Stimulated activated CD8-positive, alpha-beta memory T cell treated with anti-CD3 and anti-CD28 coated beads, Interleukin-12 subunit alpha, Interleukin-12 subunit beta, amount 100 ng/mL, for 1 hour (primary cell): Measurements from ENCODE around the gene TMEM115.
A peak's percentile ranks its signal among the peaks of the same experiment; 100 is the strongest.

Experiments
- DNase-seq: peaks from one replicate; pipeline ENCODE4 v3.0.0-alpha.2; 2020; ENCODE audit warnings: low read depth

TMEM115 gene, protein sequence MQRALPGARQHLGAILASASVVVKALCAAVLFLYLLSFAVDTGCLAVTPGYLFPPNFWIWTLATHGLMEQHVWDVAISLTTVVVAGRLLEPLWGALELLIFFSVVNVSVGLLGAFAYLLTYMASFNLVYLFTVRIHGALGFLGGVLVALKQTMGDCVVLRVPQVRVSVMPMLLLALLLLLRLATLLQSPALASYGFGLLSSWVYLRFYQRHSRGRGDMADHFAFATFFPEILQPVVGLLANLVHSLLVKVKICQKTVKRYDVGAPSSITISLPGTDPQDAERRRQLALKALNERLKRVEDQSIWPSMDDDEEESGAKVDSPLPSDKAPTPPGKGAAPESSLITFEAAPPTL

DNA sequence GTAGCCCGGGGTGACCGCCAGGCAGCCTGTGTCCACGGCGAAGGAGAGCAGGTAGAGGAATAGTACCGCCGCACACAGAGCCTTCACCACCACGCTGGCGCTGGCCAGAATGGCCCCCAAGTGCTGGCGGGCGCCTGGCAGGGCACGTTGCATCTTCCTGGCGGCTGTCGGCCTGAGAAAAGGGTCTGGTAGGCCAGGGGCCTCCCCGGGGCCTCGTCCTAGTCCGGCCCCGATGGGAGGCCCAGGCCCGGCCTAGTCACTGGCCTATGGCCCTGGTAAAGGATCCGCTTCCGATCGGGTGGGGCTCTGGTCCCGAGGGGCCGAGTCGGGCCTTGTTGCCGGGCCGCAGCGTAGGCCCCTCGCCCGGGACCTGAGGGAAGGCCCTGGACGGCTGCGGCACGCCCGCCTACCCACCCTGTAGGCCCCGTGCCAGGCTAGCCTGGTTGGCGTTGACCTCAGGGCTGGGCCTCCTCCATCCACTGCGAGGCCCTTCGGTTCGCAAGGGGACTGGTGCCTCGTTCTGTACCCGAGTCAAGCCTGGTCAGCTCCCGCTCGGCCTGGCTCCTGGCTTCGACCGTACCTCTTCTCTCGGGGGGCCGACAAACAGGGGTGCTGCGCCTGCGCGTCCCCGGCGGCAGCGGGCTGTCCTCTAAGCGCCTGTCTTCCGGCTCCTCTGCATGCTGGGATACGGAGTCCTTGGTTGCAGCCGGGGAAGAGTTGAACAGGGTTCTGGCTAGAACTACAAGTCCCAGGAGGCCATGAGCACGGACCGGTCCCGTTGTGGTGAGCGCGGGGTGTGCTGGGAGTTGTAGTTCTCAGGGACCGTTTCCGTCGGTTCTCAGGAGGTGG lies at the start of gene TMEM115:
TMEM115 (minus strand) TSS at position 611 of the 849 bp plus-strand sequence; CDS start at position 153, 458 bp downstream.
- DNase-seq, result peak; percentile 91

DNA sequence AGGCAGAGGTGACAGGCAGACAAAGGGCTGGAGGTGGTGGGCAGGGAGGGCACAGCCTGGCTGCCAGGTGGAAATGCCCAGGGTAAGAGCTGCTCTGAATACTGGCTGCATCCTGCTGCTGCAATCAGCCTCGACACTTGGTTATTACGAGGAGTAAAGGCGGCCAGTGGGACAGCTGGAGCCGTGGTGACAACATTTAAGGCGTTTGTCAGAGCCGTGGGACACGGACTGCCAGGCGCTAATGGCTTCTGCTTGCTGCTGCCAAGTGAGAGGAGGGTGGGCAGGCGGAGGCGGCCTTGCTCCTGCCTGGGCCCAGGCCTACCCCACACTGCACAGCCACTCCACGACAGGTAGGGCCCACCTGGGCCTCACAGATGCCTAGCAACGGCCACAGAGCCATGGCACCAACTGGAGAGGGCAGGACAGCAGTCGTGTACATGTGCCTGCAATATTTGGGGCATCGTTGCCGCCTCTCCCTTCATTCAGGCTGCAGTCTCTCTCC lies 49.2 kb upstream of the TMEM115 start:
- DNase-seq, result no peak

GRCh38 chr3:50406487-50406886 lies 47.2 kb upstream of the TMEM115 start:
- no peak for DNase-seq

DNA sequence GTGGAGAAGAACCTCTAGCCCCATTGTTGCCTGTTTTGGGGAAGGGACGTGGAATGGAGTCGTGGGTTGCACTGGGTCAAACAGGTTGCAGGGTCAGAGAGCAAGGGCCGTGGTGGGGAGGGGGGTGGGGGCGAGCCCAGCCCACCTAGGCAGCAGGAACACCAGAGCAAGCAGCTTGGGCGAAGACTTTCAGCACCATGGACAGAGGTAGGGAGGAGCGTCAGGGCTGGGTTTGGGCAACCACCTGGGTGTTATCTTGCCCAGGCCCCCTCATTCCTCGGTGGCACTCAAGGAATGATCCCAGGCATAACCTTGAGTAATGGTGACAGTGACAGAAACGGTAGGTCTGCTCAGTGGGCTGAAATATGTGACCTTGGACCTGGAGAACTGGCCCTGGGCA lies 45.9 kb upstream of the TMEM115 start:
- DNase-seq, result no peak

DNA sequence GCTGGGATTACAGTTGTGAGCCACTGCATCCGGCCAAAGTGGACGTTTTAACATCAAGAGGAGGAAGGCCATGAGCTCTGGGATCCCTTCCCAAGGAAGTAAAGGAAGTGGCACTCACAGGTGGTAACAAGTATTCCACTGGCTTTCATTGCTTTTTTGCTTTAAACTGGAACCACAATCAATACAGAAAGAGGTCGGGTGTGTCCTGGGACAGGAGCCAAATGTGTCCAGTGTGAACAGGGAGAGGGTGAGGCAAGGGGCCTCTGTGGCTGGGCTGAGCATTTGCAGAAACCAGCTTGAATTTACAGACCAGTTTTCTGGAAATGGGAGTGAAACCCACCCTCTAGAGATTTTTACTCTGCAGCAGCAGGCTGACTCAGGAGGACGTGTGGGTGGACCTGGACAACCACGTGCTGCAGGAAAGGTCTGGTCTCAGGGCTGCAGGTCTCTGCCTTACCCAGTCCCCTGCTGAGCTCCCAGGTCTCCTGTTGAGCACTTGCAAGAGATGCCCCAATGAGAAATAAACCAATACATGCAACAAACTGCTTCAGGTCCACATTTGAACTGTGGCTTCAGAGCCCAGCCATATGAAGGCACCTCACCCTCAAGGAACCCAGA lies 42.8 kb upstream of the TMEM115 start:
- no peak for DNase-seq

- no peak for DNase-seq
Measured at GRCh38 chr3:50396502-50396901, 37.2 kb upstream of the TMEM115 start.

GRCh38 chr3:50395070-50395860 lies 35.9 kb upstream of the TMEM115 start:
- no peak for DNase-seq

GRCh38 chr3:50393061-50393460 lies 33.7 kb upstream of the TMEM115 start:
- DNase-seq, result no peak

- no peak for DNase-seq
Measured at GRCh38 chr3:50392101-50392715, 32.9 kb upstream of the TMEM115 start.

- no peak for DNase-seq
Measured at GRCh38 chr3:50390508-50391224, 31.3 kb upstream of the TMEM115 start.

DNA sequence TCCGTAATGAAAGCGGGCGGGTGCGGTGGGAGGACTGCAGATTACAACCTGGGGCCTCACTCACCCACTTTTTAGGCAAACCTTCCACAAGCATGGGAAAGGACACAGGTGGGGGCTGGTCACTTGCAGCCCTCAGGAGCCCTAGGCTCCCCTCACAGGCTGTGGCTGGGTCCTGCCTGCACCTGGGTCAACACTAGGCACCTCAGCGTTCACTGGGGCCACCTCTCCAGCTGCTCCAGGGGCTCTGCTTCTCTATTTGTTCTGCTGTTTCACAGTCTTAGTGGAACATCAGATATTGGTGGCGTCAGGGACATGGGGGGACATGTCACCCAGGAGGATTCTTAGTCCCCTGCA lies 30.1 kb upstream of the TMEM115 start:
- DNase-seq, result no peak

DNA sequence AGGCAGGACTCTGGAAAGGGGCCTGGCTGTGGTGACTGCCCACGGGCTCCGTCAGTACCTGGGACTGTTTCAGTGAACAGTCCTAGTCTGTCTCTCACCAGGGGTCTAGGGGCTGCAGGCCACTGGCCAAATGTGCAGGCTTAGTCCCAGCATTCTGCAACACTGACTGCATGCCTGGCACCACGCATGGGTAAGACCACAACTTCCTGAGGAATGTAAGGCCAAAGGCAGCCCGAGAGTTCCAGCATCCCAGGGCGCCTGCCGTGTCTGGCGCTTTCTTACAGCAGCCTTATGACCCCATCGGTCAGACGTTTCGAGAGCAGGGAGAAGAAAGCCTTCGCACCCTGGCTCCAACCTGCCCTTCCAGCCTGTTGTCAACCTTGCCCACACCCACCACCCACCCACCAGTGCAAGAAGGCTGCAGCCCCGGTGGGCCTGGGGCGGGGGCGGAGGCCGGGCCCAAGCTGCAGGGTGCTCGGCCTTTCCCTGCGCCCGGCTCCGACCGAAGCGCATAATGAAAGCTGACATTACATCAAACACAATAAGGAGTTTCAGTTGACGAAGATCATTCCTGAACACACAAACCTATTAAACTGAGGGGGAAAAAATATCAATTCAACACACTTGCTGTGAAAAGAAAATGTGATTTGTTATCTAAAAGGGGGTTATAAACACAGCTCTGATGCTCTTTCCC lies 29.5 kb upstream of the TMEM115 start:
- no peak for DNase-seq

DNA sequence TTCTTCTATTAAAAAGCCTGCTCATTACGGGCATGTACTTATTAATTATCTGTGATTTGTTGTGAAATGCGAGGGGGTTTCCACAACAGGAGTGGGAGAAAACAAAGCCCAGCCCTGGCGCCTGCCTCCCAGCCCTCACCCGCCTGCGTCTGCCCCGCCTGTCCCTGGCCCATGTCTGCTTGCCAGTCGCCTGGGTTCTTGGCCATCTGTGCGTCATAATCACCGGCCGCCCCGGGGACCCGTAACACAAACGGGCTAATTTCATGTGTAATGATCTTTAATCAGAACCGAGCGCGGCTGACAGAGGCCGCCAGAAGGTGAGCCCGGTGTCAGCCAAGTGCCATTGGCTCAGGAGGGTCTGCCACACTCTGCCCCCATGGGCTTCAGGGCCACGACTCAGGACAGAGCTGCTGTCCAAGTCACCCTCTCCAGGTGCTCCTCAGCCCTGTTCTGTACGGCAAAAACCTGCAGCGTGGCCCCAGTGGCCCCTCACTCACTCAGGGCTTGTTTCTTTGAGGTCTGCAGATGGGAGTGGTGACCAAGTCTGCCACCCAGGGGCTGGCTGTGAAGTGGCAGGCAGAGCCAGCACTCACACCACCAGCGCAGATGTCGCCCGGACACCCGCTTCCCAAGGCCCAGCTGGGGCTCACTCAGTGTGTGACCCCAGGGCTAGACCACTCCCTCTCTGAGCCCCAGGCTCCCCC lies 28.8 kb upstream of the TMEM115 start:
- no peak for DNase-seq

GRCh38 chr3:50385754-50386153 lies 26.4 kb upstream of the TMEM115 start:
- no peak for DNase-seq

GRCh38 chr3:50383750-50384149 lies 24.4 kb upstream of the TMEM115 start:
- no peak for DNase-seq

DNA sequence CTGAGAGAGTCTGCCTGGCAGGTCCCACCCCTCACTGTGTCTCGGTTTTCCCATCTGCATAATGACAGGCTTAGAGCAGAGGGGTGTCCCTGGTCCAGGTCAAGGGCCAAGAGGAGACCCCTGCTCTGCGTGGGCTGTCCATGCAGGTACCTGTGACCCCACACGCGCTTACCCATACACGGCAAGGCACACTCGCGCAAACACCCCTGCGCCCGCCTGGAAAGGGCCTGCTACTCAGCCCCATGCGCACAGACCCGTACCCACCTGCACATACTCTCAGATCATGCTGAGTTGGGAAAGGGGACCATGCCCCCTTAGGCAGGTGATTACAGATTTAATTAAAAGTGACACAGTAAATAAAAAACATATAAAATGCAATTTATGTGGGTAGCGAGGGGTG lies 23.4 kb upstream of the TMEM115 start:
- DNase-seq, result no peak

GRCh38 chr3:50381383-50381782 lies 22.1 kb upstream of the TMEM115 start:
- DNase-seq, result no peak

DNA sequence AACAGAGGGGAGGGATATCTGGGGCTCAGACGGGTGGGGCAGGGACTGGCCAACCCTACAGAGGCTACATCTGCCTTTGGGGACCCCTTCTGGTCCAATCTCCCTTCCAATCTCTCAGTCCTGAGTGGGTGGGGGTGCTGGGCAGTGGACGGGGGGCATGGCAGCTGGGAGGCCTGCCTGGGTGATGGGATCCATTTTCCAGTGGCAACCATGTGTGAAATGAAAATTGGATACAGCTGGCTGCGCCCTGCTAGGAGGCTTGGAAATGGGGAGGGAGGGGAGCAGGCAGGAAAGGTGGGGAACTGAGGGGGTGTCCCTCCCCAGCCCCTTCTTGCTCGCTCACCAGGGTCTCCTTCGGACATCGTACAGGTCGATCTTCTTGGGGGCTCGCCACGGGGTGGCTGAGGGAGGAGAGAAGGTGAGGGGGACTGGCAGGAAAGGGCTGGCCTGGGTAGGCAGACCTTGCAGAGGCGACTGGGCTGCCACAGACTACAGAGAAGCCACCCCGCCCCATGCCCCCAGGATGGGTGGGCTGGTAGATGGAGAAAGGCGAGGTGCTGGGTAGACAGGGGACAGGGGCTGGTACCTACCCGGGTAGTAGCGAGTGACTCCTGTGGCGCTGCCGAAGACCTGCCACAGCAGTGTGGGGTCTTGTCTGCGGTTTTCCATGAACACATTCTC lies 21.2 kb upstream of the TMEM115 start:
- no peak for DNase-seq

- DNase-seq, result no peak
Measured at GRCh38 chr3:50378757-50379156, 19.4 kb upstream of the TMEM115 start.
